Loucy (cell line): ENCODE results near the gene DZIP1L.

Experiments
- H2AFZ ChIP-seq: fragments of 200-600 bp; sonication (generic); 2 replicates; pipeline ENCODE4 v1.6.0; 2016; ENCODE audit warnings: antibody characterized with exemption, mild to moderate bottlenecking, low read length, moderate library complexity
- H3F3A ChIP-seq: fragments of 200-600 bp; 2 replicates; pipeline ENCODE4 v1.6.0; 2016; ENCODE audit warnings: antibody characterized with exemption, low read depth, mild to moderate bottlenecking
- H3K27me3 ChIP-seq: fragments of 200-600 bp; sonication (generic); 2 replicates; pipeline ENCODE4 v1.6.1; 2014; ENCODE audit warnings: low read length, mild to moderate bottlenecking; ENCODE audit not compliant: insufficient read depth, poor library complexity, severe bottlenecking
- H3K36me3 ChIP-seq: fragments of 200-600 bp; sonication (generic); 2 replicates; pipeline ENCODE4 v1.6.1; 2016; ENCODE audit warnings: low read length; ENCODE audit not compliant: insufficient read depth
- H3K4me1 ChIP-seq: fragments of 200-600 bp; sonication (generic); 2 replicates; pipeline ENCODE4 v1.5.1; 2014; ENCODE audit warnings: low read length, mild to moderate bottlenecking; ENCODE audit not compliant: insufficient read depth, poor library complexity, severe bottlenecking
- H3K4me2 ChIP-seq: fragments of 200-600 bp; sonication (generic); 2 replicates; pipeline ENCODE4 v1.6.0; 2014; ENCODE audit warnings: antibody characterized with exemption, low read length, low read depth, mild to moderate bottlenecking; ENCODE audit not compliant: poor library complexity, severe bottlenecking
- H3K4me3 ChIP-seq: fragments of 200-600 bp; sonication (generic); 2 replicates; pipeline ENCODE4 v1.5.1; 2014; ENCODE audit warnings: low read length, mild to moderate bottlenecking, mixed read lengths; ENCODE audit not compliant: poor library complexity, severe bottlenecking
- H3K79me2 ChIP-seq: fragments of 200-600 bp; sonication (generic); 2 replicates; pipeline ENCODE4 v1.6.1; 2014; ENCODE audit warnings: low read length; ENCODE audit not compliant: insufficient read depth
- H3K9ac ChIP-seq: fragments of 200-600 bp; sonication (generic); 2 replicates; pipeline ENCODE4 v1.6.0; 2014; ENCODE audit warnings: mild to moderate bottlenecking, low read depth, low read length, moderate library complexity; ENCODE audit not compliant: poor library complexity, severe bottlenecking
- H3K9me2 ChIP-seq: fragments of 200-600 bp; sonication (generic); replicated peaks from 2 replicates; pipeline ENCODE4 v1.6.1; 2016; ENCODE audit warnings: low read depth, low read length, mixed read lengths
- H3K9me3 ChIP-seq: fragments of 200-600 bp; sonication (generic); 2 replicates; pipeline ENCODE4 v1.6.1; 2014; ENCODE audit warnings: mild to moderate bottlenecking, antibody characterized with exemption, low read length, low read depth; ENCODE audit not compliant: insufficient read depth
- H4K20me1 ChIP-seq: fragments of 200-600 bp; sonication (generic); 2 replicates; pipeline ENCODE4 v1.6.0; 2014; ENCODE audit warnings: antibody characterized with exemption, low read length, mild to moderate bottlenecking; ENCODE audit not compliant: insufficient read depth, poor library complexity, severe bottlenecking
- CTCF ChIP-seq: fragments of 200-600 bp; sonication (generic); conservative IDR thresholded peaks from 2 replicates; pipeline ENCODE4 v1.5.1; 2014; ENCODE audit warnings: mild to moderate bottlenecking, antibody characterized with exemption, low read length
- EZH2phosphoT487 ChIP-seq: fragments of 200-600 bp; IDR thresholded peaks from 2 replicates; pipeline ENCODE4 v1.6.1; 2018; ENCODE audit warnings: antibody characterized with exemption, mild to moderate bottlenecking, moderate library complexity, borderline replicate concordance

Gene DZIP1L

GRCh38 chr3:138032567-138032966 is 82.8 kb downstream of the DZIP1L start:
- Histone ChIP-seq H3K4me3 (no peak overlapping the region), H3K4me1 (peaks cover 6% of the 10 kb centered on the region), H3K79me2 (no peaks in the 10 kb centered on the region), H3K4me2 (no peak overlapping the region), H3K27me3 (no peaks in the 10 kb centered on the region), H3K9me2 (no peaks in the 10 kb centered on the region), H3K9ac (no peak overlapping the region), H3K9me3 (no peaks in the 10 kb centered on the region), H2AFZ (no peak overlapping the region), H4K20me1 (no peaks in the 10 kb centered on the region), H3F3A (no peaks in the 10 kb centered on the region), H3K36me3 (no peaks in the 10 kb centered on the region)
- no peak for TF ChIP-seq CTCF
- TF ChIP-seq EZH2phosphoT487: no peak

- Histone ChIP-seq H4K20me1 (no peaks in the 10 kb centered on the region), H3F3A (no peaks in the 10 kb centered on the region), H3K9ac (no peak overlapping the region), H3K4me2 (no peak overlapping the region), H3K9me2 (no peaks in the 10 kb centered on the region), H3K36me3 (no peaks in the 10 kb centered on the region), H3K4me1 (peaks cover under 1% of the 10 kb centered on the region), H3K79me2 (no peaks in the 10 kb centered on the region), H3K9me3 (no peaks in the 10 kb centered on the region), H3K27me3 (no peaks in the 10 kb centered on the region), H3K4me3 (no peak overlapping the region), H2AFZ (no peak overlapping the region)
- TF ChIP-seq EZH2phosphoT487 (no peak), CTCF (no peak)
Observed at GRCh38 chr3:138031536-138031935, 83.9 kb downstream of the DZIP1L start.

- Histone ChIP-seq H3K4me2 (no peak overlapping the region), H2AFZ (no peak overlapping the region), H3K79me2 (no peaks in the 10 kb centered on the region), H3K27me3 (no peaks in the 10 kb centered on the region), H3K9ac (no peak overlapping the region), H4K20me1 (no peaks in the 10 kb centered on the region), H3K36me3 (no peaks in the 10 kb centered on the region), H3K4me3 (no peak overlapping the region), H3K9me2 (no peaks in the 10 kb centered on the region), H3K4me1 (no peaks in the 10 kb centered on the region), H3F3A (no peaks in the 10 kb centered on the region), H3K9me3 (no peaks in the 10 kb centered on the region)
- TF ChIP-seq CTCF (no peak), EZH2phosphoT487 (no peak)
Observed at GRCh38 chr3:138030734-138031280, 84.6 kb downstream of the DZIP1L start.
